Activated CD8-positive, alpha-beta memory T cell treated with anti-CD3 and anti-CD28 coated beads for 36 hours (primary cell): Measurements from ENCODE around the gene TEX50. TPM values are rescaled to one million over a fixed set of nuclear protein-coding genes. Genes with fewer than 3 reads are reported as not detected.
"Not testable (repeated sequence)": the region's sequence is repeated elsewhere in the genome, so short reads cannot be mapped to it uniquely, and the experiment has no call there.

Experiments used
- CTCF ChIA-PET: fragments of 350-600 bp; sonication (Branson Sonifier 250); formaldehyde crosslinking; loops from one replicate; lab custom pipeline; 2021; ENCODE audit warnings: antibody characterized with exemption; lab: Charles Lee
- POLR2A ChIA-PET: fragments of 350-600 bp; sonication (Branson Sonifier 250); formaldehyde crosslinking; loops from one replicate; lab custom pipeline; 2021; ENCODE audit warnings: antibody characterized with exemption; lab: Charles Lee
- total RNA-seq, 2 experiments: library from RNA; stranded (reverse); gene quantifications; one replicate each; pipeline ENCODE4 v1.2.3, GENCODE V29; 2021

The TEX50 gene, protein sequence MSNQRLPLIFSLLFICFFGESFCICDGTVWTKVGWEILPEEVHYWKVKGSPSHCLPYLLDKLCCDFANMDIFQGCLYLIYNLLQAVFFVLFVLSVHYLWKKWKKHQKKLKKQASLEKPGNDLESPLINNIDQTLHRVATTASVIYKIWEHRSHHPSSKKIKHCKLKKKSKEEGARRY
- not detected for total RNA-seq

DNA sequence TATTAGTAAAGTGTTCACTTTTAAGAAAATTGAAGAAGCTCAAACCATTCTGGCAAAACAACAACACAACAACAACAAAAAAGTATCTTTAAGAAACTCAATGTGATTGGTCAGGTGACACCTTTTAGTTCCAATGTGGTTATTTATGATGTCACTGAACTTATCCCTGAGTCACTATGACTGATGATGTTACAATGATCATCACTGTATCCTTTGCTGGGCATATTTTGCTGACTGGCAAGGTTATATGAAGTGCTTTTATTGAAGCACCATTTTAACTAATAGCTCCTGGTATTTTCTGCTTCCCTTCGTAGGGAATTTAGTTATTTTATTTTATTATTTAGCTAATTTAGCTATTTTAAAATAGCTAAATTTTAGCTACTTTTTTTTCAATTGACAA, at the start of gene TEX50:
TSS of gene TEX50 (plus strand) at position 223 of the 400 bp plus-strand sequence. CDS start 184 bp downstream, outside the sequence.
- ChIA-PET CTCF (interaction anchor here (0.6 kb wide), 1 partner anchor 252 kb away, joined by 3 read pairs; no protein-coding TSS in a partner anchor), POLR2A (no interaction called here)

DNA sequence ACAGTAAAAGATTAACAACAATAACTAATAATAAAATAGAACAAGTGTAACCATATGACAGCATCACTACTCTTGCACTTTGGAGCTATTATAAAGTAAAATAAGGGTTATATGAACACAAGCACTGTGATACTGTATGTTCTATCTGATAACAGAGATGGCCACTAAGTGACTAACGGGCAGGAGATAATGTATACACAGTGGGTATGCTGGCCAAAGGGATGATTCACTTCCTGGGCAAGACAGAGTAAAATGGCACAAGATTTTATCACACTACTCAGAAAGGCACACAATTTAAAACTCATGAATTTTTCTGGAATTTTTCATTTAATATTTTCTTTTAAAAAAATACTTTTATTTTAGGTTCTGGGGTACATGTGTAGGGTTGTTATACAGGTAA, 44.6 kb upstream of the TEX50 start:
- ChIA-PET CTCF (no interaction called here), POLR2A (no interaction called here)

DNA sequence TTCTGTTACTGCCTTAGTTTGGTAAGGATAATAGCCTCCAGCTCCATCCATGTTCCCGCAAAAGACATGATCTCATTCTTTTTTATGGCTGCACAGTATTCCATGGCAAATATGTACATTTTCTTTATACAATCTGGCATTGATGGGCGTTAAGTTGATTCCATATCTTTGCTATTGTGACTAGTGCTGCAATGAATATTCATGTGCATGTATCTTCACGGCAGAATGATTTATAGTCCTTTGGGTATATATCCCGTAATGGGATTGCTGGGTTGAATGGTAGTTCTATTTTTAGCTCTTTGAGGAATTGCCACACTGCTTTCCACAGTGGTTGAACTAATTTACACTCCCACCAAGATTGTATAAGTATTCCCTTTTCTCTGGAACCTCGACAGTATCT, 44.0 kb upstream of the TEX50 start:
- CTCF ChIA-PET, POLR2A ChIA-PET: not testable (repeated sequence)

DNA sequence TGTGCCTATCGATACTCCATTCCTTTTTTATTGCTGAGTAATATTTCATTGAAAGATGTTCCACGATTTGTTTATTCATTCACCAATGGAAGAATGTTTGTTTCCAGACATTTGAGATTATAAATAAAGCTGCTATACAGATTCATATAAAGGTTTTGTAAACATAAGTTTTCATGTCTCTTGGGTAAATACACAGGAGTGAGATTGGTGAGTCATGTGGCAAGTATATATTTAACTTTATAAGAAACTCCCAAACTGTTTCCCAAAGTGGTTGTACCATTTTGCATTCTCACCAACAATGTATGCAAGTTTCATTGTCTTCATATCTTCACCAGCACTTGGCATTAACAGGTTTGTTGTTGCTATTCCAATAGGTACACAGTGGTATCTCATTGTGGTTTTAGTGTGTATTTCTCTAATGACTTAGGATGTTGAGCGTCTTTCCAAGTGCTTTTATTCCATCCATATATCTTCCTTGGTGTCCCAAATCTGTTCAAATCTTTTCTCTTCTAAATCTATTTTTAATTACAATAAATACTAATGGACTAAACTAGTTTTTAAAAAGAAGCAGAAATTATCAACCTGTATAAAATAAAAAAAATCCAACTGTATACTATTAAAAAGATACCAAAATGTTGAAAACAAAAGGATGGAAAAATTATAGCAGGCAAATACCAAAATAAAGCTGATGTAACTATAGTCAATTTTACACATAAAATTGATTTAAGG, 38.9 kb upstream of the TEX50 start:
- POLR2A ChIA-PET = no interaction called here

DNA sequence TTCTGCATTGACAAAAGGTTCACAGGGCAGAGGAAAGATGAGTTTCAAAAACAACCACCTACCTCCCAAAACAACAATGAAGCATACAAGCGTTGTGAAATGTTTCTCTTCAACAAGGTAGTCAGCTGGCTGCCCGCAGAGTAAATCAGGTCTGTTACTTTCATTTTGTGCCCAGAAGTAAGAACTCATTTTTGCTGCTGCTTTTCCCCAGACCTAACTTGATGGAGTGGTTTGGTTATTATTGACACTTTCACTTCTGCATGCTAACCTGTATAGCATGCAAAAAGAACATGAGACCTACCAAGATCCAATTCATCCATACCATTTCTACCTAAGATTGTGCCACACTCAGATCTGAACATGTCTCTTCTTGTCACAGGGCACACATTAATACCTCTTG, 33.5 kb upstream of the TEX50 start:
- ChIA-PET POLR2A (no interaction called here), CTCF (no interaction called here)

More for the DNA sequence above, 38.9 kb upstream of the TEX50 start:
- CTCF ChIA-PET = no interaction called here

DNA sequence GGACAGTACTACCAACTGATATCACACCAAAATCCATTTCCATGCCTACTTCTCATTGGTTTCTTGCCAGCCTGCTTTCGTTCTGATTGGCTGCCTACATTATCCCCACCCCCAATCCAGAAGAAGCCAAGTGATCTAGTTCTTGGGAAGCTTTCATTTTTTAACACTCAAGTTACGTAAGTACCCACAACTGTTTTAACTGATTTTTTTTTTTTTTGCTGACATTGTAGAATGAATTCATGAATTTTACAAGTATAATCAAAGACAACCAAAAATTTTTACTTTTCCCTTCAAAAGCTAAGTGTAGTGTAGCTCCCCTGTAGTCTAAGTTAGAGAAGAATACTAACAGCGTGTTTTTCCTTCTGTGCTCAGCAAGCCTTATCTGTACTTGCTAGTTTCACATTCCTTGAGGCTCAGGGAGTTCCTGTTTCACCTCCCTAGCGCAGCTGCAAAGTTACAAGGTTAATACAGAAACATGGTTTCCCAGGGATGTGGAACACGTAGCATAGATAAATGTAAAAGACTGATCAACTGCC, 32.0 kb upstream of the TEX50 start, which contains the start of gene SLC9C2:
TSS of gene SLC9C2 (minus strand) at position 17 of the 536 bp plus-strand sequence. CDS start 1,296 bp downstream, outside the sequence.
- POLR2A ChIA-PET = no interaction called here

DNA sequence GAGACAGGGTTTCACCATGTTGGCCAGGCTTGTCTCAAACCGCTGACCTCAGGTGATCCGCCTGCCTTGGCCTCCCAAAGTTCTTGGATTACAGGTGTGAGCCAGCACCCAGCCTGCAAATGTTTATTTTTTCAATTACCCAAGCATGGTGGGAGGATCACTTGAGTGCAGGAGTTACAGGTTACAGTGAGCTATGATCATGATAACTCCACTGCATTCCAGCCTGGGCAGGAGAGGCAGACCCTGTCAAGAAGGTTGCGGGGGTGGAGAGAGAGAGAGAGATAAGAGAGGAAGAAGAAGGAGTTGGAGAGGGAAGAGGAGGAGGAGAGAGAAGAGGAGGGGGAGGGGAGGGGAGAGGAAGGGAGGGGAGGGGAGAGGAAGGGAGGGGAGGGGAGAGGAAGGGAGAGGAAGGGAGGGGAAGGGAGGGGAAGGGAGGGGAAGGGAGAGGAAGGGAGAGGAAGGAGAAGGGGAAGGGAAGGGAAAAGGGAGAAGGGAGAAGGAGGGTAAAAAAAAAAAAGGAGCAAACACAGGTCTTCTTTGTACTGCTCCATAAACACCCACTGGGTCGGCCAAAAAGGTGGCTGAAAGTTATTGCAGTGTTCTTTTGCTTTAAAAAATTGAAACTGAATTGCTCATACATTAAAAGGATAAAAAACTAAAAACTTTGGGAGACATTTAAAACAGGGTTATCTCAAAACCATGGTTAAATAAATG, 26.5 kb upstream of the TEX50 start:
- ChIA-PET CTCF (no interaction called here), POLR2A (no interaction called here)

More for the DNA sequence above, 32.0 kb upstream of the TEX50 start, which contains the start of gene SLC9C2:
- CTCF ChIA-PET = no interaction called here

DNA sequence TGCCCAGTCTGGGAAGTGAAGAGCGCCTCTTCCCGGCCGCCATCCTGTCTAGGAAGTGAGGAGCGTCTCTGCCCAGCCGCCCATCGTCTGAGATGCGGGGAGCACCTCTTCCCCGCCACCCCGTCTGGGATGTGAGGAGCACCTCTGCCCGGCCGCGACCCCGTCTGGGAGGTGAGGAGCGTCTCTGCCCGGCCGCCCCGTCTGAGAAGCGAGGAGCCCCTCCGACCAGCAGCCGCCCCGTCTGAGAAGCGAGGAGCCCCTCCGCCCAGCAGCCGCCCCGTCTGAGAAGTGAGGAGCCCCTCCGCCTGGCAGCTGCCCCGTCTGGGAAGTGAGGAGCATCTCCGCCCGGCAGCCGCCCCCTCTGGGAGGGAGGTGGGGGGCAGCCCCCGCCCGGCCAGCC, 22.1 kb upstream of the TEX50 start:
- POLR2A ChIA-PET, CTCF ChIA-PET: not testable (repeated sequence)

DNA sequence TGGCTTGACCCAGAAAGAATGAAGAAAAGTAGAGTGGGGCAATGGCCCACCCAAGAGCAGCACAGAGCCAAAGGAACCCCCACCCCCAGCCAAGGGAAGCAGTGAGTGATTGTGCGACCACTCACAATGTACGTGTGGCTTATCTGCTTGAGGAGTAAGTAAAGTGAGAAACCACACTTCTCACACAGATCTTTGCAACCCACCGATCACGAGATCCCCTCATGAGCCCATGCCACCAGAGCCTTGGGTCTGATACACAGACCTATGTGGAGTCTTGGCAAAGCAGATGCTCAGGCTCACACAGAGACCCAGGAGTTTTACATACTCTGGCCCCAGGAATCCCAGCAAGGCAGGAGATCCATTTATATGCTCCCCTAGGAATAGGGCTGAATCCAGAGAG, 18.3 kb upstream of the TEX50 start:
- ChIA-PET POLR2A (no interaction called here), CTCF (no interaction called here)

DNA sequence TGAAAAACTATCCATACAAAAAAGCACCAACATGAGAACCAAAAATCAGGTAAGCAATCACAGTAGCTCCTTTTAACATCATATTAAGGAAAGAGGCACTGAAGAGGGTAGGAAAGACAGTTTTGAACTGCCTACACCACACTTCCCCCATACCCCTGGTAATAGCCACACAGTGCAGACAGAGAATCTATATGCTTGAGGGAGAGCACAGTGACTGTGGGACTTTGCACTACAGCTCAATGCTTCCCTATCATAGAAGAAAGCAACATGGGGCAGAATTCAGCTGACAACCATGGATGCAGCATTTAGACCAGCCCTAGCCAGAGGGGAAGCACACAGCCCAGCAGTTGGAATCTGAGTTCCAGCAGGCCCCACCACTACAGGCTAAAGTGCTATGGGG, 7.9 kb upstream of the TEX50 start:
- POLR2A ChIA-PET = no interaction called here
- CTCF ChIA-PET = no interaction called here

DNA sequence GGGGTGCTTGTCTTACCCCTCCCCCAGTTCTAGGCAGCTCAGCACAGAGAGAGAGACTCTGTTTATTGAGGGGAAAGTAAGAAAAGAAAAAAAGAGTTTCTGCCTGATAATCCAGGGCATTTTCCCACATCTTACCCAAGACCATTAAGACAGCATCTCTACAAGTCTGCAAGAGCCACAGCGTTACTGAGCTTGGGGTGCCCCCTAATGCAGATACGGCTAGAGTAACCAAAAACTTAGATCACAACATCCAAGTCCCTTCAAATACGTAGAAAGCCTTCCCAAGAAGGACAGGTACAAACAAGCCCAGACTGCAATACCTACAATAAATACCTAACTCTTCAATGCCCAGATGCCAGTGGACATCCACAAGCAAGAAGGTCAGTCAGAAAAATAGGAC, 6.2 kb upstream of the TEX50 start:
- ChIA-PET CTCF (no interaction called here), POLR2A (no interaction called here)

DNA sequence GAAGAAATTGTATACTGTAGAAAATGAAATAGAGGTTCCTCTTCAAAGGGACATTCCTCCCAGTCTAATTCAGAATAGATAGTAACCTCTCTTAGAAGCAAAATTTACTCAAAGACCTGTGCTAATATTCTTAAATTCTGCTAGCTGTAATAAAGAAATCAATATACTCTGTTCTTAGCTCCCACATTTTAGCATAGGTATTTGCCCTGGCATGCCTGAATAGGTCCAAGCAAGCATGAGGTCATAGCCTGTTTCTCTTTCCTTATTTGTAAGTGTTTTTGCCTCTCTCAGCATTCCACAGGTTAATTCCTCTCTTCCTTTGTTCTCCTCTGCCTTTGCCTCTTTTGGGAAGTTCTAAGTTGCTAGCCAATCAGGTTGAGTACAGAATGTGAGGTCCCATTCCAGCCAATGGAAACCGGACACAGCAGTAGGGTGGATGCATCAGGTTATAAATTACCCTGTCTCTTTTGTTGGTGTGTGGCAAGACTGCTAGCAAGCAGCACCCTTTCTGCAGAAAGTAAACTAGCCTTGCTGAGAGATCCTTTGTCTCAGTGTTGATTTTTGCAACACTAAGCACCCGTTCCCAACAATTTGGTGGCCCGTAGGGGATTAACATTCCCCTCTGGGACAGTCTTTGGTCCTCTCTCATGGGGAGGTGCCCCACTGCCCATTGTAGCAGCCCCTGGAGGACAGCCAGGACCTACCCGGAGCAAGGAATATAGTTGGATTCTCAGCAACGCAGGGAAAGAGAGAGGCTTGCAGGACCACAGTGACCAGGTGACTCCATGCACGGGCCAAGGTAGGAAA, 2.3 kb downstream of the TEX50 start:
- POLR2A ChIA-PET = not testable (repeated sequence)

DNA sequence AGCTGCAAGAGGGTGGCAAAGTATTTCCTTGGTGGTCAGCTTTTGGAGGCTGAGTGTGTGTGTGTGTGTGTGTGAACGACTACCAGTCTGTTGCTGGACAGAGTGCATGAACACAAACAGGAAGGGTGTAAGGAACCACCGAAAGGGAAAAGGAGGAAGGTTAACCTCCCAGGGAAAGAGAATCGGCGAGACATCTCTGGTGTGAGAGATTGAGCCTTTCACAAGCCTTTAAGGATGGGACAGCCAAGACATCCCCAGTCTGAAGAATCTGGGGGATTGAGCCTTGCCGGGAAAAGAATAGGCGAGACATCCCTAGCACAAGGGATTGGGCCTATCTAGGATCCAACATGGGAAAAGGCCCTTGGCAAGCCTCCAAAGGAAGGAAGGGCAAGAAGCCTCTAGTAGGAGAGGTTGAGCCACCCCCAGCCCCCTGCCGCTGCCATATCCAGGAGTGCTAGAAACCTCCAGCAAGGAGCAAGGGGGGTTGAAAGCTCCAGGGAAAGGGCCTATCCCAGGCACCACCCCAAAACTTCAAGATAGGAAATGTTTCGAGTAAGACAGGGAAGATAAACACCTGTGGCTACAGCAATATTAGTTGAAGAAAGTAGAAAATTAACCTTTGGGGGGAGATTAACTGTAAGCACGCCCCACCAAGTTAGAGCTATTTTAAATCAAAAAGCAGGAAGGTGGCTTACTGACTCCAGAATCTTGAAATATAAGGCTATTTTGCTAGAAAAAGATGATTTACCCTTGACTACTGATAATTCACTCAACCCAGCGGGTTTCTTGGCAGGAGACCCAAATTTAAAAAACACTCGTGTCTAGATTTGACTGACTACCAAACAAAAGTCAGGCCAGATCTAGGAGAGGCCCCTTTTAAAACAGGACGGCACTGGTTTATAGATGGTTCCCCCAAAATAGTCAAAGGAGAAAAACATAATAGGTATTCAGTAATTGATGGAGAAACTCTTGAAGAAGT, 3.2 kb downstream of the TEX50 start:
- POLR2A ChIA-PET = no interaction called here
- CTCF ChIA-PET = no interaction called here

More for the DNA sequence above, 2.3 kb downstream of the TEX50 start:
- CTCF ChIA-PET = not testable (repeated sequence)

DNA sequence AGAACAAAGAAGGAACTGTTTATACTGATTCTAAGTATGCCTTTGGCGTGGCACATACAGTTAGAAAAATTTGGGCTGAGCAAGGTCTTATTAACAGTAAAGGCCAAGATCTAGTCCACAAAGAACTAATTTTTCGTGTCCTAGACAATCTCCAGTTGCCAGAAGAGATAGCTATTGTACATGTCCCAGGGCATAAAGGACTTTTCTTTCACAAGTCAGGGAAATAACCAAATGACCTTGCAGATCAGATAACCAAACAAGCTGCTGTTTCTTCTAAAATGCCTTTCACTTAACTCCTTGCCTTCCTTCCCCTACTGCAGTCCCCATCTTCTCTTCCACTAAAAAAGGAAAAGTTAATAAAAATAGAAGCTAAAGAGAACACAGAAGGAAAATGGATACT, 4.0 kb downstream of the TEX50 start:
- POLR2A ChIA-PET = no interaction called here
- CTCF ChIA-PET = no interaction called here

DNA sequence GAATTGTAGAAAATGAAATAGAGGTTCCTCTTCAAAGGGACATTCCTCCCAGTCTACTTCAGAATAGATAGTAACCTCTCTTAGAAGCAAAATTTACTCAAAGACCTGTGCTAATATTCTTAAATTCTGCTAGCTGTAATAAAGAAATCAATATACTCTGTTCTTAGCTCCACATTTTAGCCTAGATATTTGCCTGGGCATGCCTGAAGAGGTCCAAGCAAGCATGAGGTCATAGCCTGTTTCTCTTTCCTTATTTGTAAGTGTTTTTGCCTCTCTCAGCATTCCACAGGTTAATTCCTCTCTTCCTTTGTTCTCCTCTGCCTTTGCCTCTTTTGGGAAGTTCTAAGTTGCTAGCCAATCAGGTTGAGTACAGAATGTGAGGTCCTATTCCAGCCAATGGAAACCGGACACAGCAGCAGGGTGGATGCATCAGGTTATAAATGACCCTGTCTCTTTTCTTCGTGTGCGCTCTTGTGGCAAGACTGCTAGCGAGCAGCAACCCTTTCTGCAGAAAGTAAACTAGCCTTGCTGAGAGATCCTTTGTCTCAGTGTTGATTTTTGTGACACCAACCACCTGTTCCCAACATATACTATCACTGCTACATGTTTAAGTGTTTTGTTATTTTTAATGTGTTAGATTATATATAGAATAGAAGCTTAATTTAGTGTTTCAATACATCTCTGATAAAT, 7.5 kb downstream of the TEX50 start:
- CTCF ChIA-PET = interaction anchor here (0.7 kb wide), 1 partner anchor 308 kb away, joined by 3 read pairs; no protein-coding TSS in a partner anchor
- POLR2A ChIA-PET = not testable (repeated sequence)

DNA sequence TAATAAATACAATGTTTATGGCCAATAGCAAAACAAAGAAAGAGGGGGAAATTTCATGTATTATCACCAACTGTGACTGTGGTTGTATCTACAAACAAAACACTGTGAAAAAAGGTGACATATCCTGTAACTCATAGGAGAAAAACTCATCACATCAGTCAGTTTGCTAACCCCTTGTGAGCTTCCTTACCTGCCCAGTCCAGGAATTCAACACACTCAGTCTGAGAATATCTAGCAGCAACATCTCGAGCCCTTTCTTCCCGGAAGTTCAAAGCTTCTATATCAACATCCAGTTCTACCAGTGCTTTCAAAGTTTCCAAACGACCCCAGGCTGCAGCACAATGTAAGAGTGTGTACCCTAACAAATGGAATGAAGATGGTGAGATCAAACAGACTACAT, 11.5 kb downstream of the TEX50 start:
- CTCF ChIA-PET = interaction anchor here (0.6 kb wide), 1 partner anchor 407 kb away, joined by 3 read pairs; no protein-coding TSS in a partner anchor
- POLR2A ChIA-PET = no interaction called here

DNA sequence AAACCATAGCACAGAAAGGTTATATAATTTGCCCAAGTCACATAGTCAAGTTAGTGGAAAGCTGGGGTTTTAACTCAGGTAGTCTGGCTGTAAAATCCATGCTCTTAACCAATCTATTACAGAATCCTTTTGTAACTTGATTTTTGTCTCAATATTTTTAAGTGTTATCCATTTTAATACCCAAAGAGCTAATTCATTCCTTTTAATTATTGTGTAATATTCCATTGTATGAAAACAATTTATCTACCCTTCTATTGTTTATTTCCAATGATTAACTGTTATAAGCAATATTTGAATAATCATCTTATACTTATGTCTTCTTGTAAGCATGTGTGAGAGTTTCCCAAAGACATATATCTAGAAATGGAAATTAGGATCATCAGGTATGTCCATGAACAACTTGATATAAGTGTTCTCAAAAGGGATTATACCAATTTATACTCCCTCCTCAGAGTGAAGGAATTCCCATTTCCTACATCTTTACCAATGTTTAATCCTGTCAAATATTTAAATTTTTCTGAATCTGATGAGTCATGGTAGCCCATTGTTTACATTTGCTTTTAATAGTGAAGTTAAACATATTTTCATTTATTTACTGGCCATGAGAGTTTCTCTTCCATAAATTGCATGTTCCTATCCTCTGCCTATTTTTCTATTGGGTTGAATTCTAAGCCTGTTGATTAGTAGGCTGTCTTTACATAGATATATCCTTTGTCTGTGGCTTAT, 13.9 kb downstream of the TEX50 start:
- ChIA-PET CTCF (no interaction called here), POLR2A (no interaction called here)
